Measurements from ENCODE around the gene LANCL2.

- TF ChIP-seq POLR2A (IDR thresholded peaks at IDR 0.05) (no peak), CTCF (IDR thresholded peaks at IDR 0.05) (no peak)
Measured at GRCh38 chr7:55348502-55348901, 16.6 kb upstream of the LANCL2 start.

Measured in transverse colon (tissue), 3 donors.